ENCODE results near the gene TNS1. TPM values are rescaled to one million over a fixed set of nuclear protein-coding genes. Genes with fewer than 3 reads are reported as not detected.

Gene TNS1
- total and polyA plus RNA-seq, 2 donors (not counting 1 experiment from before 2014, with no cell fraction given): 0.10 to 0.86 TPM

DNA sequence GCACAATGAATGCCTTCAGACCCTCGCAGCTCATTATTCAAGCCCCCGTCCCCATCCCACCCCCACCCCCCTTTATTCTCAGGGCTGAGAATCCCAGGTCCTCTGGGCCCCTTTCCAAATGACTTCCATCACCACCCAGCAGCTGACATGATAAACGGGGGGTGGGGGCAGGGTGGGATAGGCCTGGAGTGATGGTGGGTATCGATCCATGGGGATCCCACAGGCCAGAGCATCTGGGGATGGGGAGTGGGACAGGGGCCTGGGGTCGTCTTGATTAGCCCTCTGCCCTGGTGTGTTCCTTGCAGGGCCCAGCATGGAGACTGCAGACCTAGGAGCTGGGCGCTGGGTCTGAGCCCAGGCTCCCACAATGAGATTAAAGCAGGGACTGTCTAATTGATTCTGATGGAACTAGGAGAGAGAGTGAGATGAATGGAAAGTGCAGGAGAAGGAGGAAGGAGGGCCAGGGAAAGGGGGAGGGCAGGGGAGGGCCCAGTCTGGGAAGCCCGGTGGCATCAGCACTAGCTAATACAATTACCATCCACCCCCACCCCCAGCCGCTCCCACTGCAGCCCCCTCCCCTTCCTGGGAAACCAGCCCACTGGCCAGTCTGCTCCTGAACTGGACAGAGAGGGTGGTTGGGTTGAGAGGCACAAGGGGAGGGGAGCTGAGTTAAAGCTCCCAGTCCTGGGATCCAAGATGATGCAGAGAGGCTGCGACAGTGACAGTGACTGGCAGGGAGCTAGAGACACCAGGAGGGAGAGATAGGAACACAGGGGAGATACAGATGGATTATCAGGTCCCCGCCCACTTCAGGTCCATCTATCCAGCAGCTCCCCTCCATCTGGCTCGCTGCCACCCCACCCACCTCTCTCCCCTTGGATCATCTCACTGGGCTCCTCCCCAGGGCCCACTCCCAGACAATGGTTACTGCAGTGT is 13.1 kb upstream of the TNS1 start:
- 82% methylated on average over 4 of the region's 11 CpGs for WGBS (ENCODE audit: insufficient coverage)
- H3K9me3 Mint-ChIP-seq (ENCODE audit: insufficient read depth): no peaks in the 10 kb centered on the region
- no peaks in the 10 kb centered on the region for H4K20me1 ChIP-seq (ENCODE audit: control insufficient read depth, insufficient read depth, low read length, poor library complexity, severe bottlenecking)
- intact Hi-C loops (cut with micrococcal nuclease): no loop called here
- no peak for DNase-seq
- H3K27me3 ChIP-seq (replicated peaks in 1 of 4; ENCODE audit: control extremely low read depth in 1 of 4, control insufficient read depth in 3 of 4, insufficient read depth in 4 of 4, low read length in 3 of 4): peaks cover 0 to 23% (median 6%) of the 10 kb centered on the region in 4 experiments
- H3K79me2 ChIP-seq (ENCODE audit: control insufficient read depth, insufficient read depth, low read length): no peaks in the 10 kb centered on the region
- H3K4me3 ChIP-seq (ENCODE audit: control extremely low read depth in 1 of 5, extremely low read depth in 1 of 5, insufficient read depth in 1 of 5, low read depth in 2 of 5, low read length in 4 of 5): no peak overlapping the region
- H3K4me1 ChIP-seq (ENCODE audit: control insufficient read depth in 2 of 2, insufficient read depth in 2 of 2, low read length in 2 of 2): peaks cover 4 to 15% of the 10 kb centered on the region in 2 donors
- H3K27ac ChIP-seq (ENCODE audit: low read length in 2 of 2): no peak overlapping the region
- CTCF ChIA-PET: interaction anchor here (0.7 to 1.1 kb wide), 2 partner anchors 9 to 22 kb away, joined by 3 read pairs; no protein-coding TSS in a partner anchor
- H2AFZ ChIP-seq (ENCODE audit: insufficient read depth, low read depth, low read length, poor library complexity, severe bottlenecking): no peak overlapping the region
- POLR2A ChIA-PET: no interaction called here
- H3K4me3 Mint-ChIP-seq: no peak overlapping the region
- no peak for TF ChIP-seq EZH2 (IDR thresholded peaks at IDR 0.05; ENCODE audit: borderline replicate concordance, insufficient read depth, low read depth, low read length, poor library complexity, severe bottlenecking)
- TF ChIP-seq, protein P1, sequence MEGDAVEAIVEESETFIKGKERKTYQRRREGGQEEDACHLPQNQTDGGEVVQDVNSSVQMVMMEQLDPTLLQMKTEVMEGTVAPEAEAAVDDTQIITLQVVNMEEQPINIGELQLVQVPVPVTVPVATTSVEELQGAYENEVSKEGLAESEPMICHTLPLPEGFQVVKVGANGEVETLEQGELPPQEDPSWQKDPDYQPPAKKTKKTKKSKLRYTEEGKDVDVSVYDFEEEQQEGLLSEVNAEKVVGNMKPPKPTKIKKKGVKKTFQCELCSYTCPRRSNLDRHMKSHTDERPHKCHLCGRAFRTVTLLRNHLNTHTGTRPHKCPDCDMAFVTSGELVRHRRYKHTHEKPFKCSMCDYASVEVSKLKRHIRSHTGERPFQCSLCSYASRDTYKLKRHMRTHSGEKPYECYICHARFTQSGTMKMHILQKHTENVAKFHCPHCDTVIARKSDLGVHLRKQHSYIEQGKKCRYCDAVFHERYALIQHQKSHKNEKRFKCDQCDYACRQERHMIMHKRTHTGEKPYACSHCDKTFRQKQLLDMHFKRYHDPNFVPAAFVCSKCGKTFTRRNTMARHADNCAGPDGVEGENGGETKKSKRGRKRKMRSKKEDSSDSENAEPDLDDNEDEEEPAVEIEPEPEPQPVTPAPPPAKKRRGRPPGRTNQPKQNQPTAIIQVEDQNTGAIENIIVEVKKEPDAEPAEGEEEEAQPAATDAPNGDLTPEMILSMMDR (IDR thresholded peaks at IDR 0.05): no peak
- no peak overlapping the region for H3K9ac ChIP-seq (ENCODE audit: low read length)
- no peaks in the 10 kb centered on the region for H3K36me3 ChIP-seq (replicated peaks in 1 of 2; ENCODE audit: control extremely low read depth in 1 of 2, control insufficient read depth in 1 of 2, extremely low read depth in 1 of 2, insufficient read depth in 2 of 2, low read length in 1 of 2)
- no peak overlapping the region for H3K27ac Mint-ChIP-seq
- no peak for ATAC-seq (ENCODE audit: low read depth)
- peaks cover 41% of the 10 kb centered on the region for H3K27me3 Mint-ChIP-seq
- peaks cover 0 to 5% (median 0%) of the 10 kb centered on the region in 3 donors for H3K9me3 ChIP-seq (ENCODE audit: control extremely low read depth in 1 of 3, control insufficient read depth in 2 of 3, insufficient read depth in 1 of 3, low read length in 2 of 3)
- no peak overlapping the region for H3K4me2 ChIP-seq (replicated peaks; ENCODE audit: low read depth, low read length, poor library complexity, severe bottlenecking)
- H3K4me1 Mint-ChIP-seq: peaks cover 17% of the 10 kb centered on the region

Measured in B cell (primary cell).